HL-60/S4 treated with retinoic acid at 250 ng/mL for 4 days and 3 days (cell line): ENCODE data around the gene RASL10B.

Experiments used
- in situ Hi-C: fragments of 300-500 bp; cut with MboI; formaldehyde crosslinking; loops from 2 replicates; pipeline ENCODE4 v1.7.0; 2022; ENCODE audit warnings: low sequenced_read_pairs

The RASL10B gene

DNA sequence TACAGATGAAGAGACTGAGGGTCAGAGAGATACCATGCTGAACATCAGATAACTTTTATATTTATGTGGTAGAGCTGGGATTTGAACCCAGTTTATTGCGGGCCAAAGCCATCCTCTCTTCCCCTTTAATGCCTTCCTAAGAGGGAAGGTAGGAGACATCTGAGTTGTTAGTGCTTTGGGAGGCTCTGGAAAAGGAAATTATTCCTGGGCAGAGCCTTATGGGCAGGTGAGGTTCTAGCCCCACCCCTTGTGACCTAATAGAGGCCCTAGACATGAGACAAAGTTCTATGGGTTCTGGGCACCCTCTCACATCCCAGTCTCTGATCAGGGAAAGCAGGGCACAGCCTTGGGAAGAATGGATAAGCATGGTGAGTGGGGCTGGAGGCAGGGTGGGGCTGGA lies 29.1 kb downstream of the RASL10B start, which contains the start of gene C17orf50:
C17orf50 (plus strand) TSS at position 301 of the 400 bp plus-strand sequence; CDS start at position 356, 55 bp downstream.
- in situ Hi-C loops: no loop called here

GRCh38 chr17:35761601-35762000 lies 30.2 kb downstream of the RASL10B start:
- in situ Hi-C loops: no loop called here

DNA sequence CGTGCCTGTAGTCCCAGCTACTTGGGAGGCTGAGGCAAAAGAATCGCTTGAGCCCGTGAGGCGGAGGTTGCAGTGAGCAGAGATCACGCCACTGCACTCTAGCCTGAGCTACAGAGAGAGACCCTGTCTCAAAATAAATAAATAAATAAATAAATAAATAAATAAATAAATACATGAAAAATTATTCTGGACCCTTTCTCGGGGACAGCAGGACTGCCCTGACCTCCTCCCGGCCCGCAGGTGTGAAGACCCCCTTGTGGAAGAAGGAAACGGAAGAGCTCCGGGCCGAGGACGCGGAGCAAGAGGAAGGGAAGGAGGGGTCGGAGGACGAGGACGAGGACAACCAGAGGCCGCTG lies 32.3 kb downstream of the RASL10B start:
- in situ Hi-C loops: no loop called here

DNA sequence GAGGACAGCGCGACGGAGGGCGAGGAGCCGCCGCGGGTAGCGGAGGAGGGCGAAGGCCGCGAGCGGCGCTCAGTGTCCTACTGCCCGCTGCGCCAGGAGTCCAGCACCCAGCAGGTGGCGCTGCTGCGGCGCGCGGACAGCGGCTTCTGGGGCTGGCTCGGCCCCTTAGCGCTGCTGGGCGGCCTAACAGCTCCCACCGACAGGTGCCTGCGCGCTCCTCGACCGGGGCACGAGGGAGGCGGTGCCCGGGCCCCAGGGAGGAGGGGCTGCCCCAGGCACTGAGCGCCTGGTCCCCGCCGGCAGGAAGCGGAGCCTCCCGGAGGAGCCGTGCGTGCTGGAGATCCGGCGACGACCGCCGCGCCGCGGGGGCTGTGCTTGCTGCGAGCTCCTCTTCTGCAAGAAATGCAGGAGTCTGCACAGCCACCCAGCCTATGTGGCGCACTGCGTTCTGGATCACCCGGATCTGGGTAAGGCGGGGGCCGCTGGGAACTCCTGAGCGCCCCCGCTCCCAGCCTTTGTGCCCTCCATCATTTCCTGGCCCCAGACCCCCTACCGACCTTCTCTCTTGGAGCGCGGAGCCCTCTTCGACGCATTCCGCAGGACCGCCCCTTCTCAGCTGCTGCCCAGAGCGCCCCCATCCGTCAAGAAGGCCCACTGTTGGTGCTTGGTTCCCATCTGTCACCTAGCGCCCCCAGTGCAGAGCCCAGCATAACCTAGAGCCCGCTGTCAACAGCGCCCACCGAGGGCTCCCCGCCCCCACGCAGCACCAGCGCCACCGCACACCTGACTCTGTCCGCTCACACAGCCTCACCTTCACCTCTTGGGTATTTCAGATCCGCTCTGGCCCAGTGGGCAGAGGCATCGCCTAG lies 32.9 kb downstream of the RASL10B start:
- in situ Hi-C loops: no loop called here

GRCh38 chr17:35765086-35765710 lies 33.8 kb downstream of the RASL10B start:
- in situ Hi-C loops: no loop called here

GRCh38 chr17:35765756-35766488 lies 34.5 kb downstream of the RASL10B start:
- in situ Hi-C loops: no loop called here

DNA sequence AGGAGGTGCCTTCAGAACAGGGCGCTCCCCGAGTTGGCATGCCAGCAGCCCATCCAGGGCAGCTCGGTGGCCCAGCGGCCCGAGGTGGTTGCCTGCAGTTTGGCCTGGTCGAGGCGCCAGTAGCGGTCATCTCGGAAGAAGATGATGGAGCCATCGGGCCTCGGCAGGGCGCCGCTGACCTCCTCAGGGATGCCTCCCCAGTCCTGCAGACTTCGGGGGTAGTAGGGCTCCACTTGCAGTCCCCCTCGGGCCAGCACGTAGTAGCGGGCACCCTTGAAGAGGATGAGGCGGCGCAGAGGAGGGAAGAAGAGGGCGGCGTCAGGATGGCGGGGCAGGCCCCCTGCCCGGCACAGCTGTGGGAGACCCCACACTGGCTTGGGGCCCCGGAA lies 35.0 kb downstream of the RASL10B start:
- in situ Hi-C loops: no loop called here

- in situ Hi-C loops: no loop called here
Observed at GRCh38 chr17:35766903-35767510, 35.6 kb downstream of the RASL10B start.

DNA sequence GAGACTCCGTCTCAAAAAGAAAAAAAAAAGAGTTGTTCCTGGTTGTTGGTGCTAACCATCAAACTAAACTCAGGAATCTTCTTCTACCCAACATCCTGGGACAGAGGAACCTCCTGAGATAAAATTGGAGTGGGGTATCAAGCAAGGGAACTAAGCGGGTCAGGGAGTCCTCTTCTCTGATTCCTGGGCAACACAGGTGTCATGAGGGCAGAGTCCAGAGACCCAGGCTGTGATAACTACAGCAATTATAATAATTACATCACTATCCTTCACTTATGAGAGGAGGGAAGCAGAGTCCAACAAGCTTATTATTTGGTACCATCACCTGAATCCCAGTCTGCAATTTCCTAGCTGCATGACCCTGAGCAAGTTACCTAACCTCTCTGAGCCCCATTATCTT lies 37.4 kb downstream of the RASL10B start:
- in situ Hi-C loops: no loop called here

- in situ Hi-C loops: no loop called here
Observed at GRCh38 chr17:35769895-35770486, 38.6 kb downstream of the RASL10B start.

DNA sequence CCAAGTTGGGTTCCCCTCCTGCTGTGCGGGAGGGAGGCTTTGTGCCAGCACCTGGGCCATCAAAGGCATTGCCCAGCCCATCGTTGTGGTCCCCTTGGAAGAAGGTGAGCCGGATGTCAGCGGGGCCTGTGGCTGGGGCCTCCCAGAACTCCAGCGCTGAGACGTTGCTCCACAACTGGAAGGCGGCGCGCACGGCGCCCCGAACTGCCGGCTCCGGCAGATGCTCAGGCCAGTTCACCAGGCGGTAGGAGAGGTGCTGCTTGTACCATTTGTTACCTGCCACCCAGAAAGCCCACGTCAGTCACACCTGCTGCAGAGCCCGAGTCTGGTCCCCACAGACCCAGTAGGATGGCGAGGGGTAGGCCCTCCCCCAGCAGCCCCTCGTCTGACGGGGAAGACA lies 41.7 kb downstream of the RASL10B start:
- in situ Hi-C loops: no loop called here

DNA sequence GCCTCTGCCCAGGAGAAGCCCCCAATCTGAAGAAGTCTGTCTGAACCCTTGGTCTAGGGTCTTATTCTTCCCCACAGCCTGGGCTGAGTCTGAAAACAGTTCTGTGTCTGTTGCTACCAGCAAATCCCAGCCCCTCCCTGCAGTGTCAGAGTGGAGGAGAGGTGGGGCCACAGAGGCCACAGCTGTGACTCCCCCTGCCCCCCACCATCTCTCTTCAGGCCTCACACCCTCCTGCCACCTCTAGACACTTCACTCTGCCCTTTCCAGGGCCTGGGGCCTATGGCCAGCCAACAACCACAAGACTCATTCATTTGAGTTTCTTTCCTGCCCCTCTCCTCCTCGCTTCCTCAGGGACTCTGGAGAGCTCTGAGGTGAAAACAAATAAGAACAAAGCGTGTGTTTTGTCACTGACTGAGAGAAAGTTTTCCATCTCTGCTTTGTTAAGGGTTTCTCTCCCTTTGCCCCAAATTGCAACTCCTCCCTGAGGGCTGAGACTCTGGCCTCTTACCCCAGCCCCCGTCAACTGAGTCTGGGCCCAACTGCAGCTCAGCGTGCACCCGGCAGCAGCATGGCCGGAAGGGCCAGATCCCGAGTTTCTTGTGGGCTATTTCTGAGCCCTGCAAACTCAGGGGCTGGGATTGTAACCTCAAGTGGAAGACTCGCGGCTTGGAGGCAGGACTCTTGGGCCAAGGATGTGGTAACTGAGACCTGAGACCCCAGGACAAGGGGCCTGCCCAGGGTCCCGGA lies 42.4 kb downstream of the RASL10B start:
- in situ Hi-C loops: no loop called here

DNA sequence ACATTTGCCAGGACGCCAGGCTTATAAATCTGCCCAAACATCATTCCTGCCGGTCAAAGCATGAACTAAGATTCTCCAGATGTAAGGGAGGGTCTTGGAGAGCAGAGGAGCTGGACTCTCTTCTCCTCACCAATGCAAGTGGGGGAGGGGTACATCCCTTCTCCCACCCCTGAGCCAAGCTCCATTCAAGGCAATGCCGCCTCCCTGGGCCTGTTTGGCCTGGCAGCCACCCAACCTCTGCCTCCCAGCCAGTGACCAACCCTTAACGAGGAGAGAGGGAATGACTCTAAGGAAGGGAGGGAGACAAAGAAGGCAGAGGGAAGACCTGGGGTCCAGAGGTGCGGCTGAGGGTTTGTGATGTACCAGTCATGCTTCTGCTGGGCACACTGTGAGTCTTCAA lies 43.1 kb downstream of the RASL10B start:
- in situ Hi-C loops: no loop called here

DNA sequence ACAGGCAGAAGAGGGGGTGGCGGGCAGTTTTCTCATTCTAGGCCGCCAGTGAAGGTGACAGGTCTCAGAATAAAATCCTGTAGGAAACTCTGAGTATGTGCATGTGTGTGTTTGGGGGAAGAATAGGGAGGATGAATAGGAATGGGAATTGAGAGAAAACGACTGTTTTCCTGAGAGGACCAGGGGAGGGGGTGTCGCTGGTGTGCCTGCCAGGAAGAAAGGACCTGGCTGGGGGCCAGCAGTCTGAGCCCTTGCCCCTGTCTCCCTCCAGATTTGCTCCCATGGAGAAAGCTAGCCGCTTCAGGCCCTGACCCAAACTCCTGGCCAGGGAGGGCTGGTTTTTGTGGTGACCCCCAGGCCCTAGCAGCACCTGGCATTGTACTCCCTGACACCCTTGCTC lies 43.6 kb downstream of the RASL10B start:
- in situ Hi-C loops: no loop called here

GRCh38 chr17:35775583-35775982 lies 44.1 kb downstream of the RASL10B start:
- in situ Hi-C loops: no loop called here

DNA sequence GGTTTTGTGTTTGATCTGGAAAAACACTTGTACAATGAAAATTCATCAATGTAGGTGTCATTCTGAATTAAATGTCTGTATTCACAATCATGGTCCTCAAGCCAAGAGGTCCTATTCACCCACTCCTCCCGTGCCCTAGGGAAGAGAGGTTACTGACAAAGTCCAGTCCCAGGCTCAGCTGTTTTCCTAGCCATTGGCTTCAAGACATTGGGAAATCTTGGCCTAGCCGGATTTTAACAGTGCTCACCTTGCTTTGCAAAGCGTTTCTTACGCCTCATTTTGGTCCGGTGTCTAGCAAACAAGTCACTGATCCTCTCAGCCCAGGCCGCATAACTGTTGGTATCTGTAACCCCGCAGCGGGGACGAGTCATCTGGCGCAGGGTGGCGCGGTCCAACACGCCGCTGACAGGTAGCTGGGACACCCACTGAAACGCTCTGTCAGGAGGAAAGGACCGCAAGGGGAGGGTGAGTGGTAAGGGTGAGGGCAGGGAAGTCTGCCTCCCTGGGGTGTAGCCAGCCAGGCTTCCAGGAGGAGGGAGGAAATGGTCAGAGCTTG lies 47.3 kb downstream of the RASL10B start:
- in situ Hi-C loops: no loop called here

DNA sequence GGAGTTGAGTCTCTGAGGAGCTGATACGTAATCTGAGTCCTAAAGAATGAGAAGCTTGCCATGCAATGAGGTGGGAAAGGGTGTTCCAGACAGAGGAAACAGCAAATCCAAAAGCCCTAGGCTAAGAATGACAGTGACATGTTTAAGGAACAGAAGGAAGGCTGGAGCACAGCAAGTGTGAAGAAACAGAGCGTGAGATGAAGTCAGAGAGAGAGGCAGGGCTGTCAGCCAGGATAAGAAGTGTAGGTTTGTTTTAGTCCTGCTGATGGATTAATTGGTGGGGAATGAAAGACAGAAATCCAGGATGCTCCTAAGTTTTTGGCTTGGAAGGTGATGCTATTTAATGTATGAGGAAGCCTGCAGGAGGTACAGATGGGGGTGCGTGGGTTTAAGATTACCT lies 49.5 kb downstream of the RASL10B start:
- in situ Hi-C loops: no loop called here

DNA sequence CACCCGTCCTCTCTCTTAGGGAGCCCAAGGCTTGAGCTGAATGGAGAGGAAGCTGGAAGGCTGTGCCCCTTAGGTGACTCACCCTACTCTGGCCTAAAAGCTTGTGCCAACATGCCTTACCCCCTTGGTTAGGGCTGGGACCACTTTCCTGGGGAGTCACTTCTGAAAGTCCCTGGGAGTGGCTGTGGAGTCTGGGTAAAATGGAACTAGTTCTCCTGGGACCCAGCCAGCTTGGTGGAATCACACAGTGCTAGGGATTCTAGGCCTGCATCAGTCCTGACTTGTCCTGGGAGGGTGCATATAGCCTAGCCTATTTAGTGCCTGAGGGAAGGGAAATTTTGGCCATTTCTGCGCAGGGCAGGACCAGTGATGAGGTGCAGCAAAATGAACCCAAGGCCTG lies 53.5 kb downstream of the RASL10B start:
- in situ Hi-C loops: no loop called here

DNA sequence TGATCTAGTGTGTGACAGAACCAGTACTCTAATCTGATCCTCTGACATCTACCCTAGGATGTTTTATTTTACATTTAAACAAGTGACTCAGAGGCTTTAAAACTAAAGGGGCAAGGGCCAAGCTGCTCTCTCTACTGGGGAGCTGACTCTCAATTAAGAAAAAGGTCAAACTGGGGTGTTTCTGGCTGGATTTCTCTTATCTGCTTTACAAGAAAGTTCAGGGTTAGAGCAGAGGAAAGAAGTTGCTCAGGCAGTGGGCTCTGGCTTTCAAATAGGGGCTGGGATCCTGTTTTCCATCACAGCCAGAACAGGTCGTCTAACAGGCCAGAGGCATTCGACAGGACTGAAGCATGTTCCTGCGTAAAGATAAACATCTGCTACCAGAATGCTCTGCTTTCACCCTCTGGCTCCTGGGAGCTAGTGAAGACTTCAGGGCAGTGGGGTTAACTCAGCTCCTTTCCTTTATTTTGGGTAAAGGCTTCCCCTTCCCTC lies 55.5 kb downstream of the RASL10B start:
- in situ Hi-C loops: no loop called here
